Measurements from ENCODE around the gene BRAT1. TPM values are rescaled to one million over a fixed set of nuclear protein-coding genes. Genes with fewer than 3 reads are reported as not detected.

The BRAT1 gene
- total RNA-seq, 4 donors from 2014 or later = 15.5 to 28.3 (median 22.8) TPM

GRCh38 chr7:2503056-2503941 lies 52.0 kb downstream of the BRAT1 start:
- H3K4me1 ChIP-seq = peaks cover 5 to 44% (median 7%) of the 10 kb centered on the region in 3 donors
- no peak overlapping the region for H3K4me3 ChIP-seq
- 80% methylated on average over 12 of the region's 25 CpGs; no CpG with 5 or more reads in 1 of the 2 donors for WGBS, 2 donors
- no peaks in the 10 kb centered on the region for H3K36me3 ChIP-seq
- no peak overlapping the region for H3K27ac ChIP-seq
- H3K27me3 ChIP-seq = peaks cover 0 to 86% (median 0%) of the 10 kb centered on the region in 4 donors
- H3K9me3 ChIP-seq = no peaks in the 10 kb centered on the region
- DNase-seq = no peak
- no peak for TF ChIP-seq CTCF (IDR thresholded peaks at IDR 0.05)
- no peak for TF ChIP-seq POLR2A (IDR thresholded peaks at IDR 0.05)
- intact Hi-C loops (cut with DNase I) = no loop called here

- Histone ChIP-seq H3K4me1 (peaks cover 0 to 42% (median 1%) of the 10 kb centered on the region in 3 donors), H3K4me3 (no peak overlapping the region), H3K27ac (no peak overlapping the region), H3K27me3 (peaks cover 0 to 86% (median 0%) of the 10 kb centered on the region in 4 donors), H3K9me3 (no peaks in the 10 kb centered on the region), H3K36me3 (no peaks in the 10 kb centered on the region)
- 59 to 81% methylated on average over 3 to 6 of the region's 13 CpGs for WGBS, 2 donors
- no peak for DNase-seq
- TF ChIP-seq POLR2A (IDR thresholded peaks at IDR 0.05) (no peak), CTCF (IDR thresholded peaks at IDR 0.05) (no peak)
- intact Hi-C loops (cut with DNase I) = no loop called here
Observed at GRCh38 chr7:2502647-2502966, 52.7 kb downstream of the BRAT1 start.

GRCh38 chr7:2501947-2502646 lies 53.2 kb downstream of the BRAT1 start:
- intact Hi-C loops (cut with DNase I) = no loop called here
- 88 to 100% methylated on average over 1 to 3 of the region's 9 CpGs for WGBS, 2 donors

GRCh38 chr7:2500701-2501100 lies 54.6 kb downstream of the BRAT1 start:
- intact Hi-C loops (cut with DNase I) = no loop called here
- H3K36me3 ChIP-seq = no peaks in the 10 kb centered on the region
- H3K27me3 ChIP-seq = peaks cover 0 to 88% (median 0%) of the 10 kb centered on the region in 4 donors
- WGBS, 2 donors = 81 to 86% methylated on average over 5 to 10 of the region's 12 CpGs
- TF ChIP-seq CTCF (IDR thresholded peaks at IDR 0.05) (no peak), POLR2A (IDR thresholded peaks at IDR 0.05) (no peak)
- H3K4me3 ChIP-seq = no peak overlapping the region
- DNase-seq = no peak
- peaks cover 0 to 36% (median 0%) of the 10 kb centered on the region in 3 donors for H3K4me1 ChIP-seq
- no peaks in the 10 kb centered on the region for H3K9me3 ChIP-seq
- no peak overlapping the region for H3K27ac ChIP-seq

More at GRCh38 chr7:2501947-2502646, 53.2 kb downstream of the BRAT1 start:
- Histone ChIP-seq H3K4me1 (peaks cover 0 to 40% (median 0%) of the 10 kb centered on the region in 3 donors), H3K9me3 (no peaks in the 10 kb centered on the region), H3K4me3 (no peak overlapping the region), H3K27ac (no peak overlapping the region), H3K27me3 (peaks cover 0 to 88% (median 0%) of the 10 kb centered on the region in 4 donors), H3K36me3 (no peaks in the 10 kb centered on the region)
- no peak for TF ChIP-seq CTCF (IDR thresholded peaks at IDR 0.05)
- TF ChIP-seq POLR2A (IDR thresholded peaks at IDR 0.05) = no peak
- DNase-seq = no peak
